SJSA1 (cell line): ENCODE results near the gene DNMT3B. TPM values are rescaled to one million over a fixed set of nuclear protein-coding genes. Genes with fewer than 3 reads are reported as not detected.
A peak's percentile ranks its signal among the peaks of the same experiment; 100 is the strongest.
"Not testable (repeated sequence)": the region's sequence is repeated elsewhere in the genome, so short reads cannot be mapped to it uniquely, and the experiment has no call there.

Source experiments
- DNase-seq, 2 experiments: peaks; one replicate each; pipeline ENCODE4 v3.0.0-alpha.2; 2015 to 2020; ENCODE audit warnings: low spot score in 2 of 2, low read depth in 1 of 2
- H3K27ac ChIP-seq: fragments of 250-450 bp; sonication (Bioruptor Pico); 2 replicates; pipeline ENCODE4 v1.5.1; 2020; ENCODE audit warnings: mild to moderate bottlenecking, moderate library complexity
- H3K27me3 ChIP-seq: fragments of 250-450 bp; sonication (Bioruptor Pico); replicated peaks from 2 replicates; pipeline ENCODE4 v1.5.1; 2020; ENCODE audit warnings: mild to moderate bottlenecking, moderate library complexity
- H3K36me3 ChIP-seq: fragments of 250-450 bp; sonication (Bioruptor Pico); 2 replicates; pipeline ENCODE4 v1.5.1; 2020; ENCODE audit warnings: mild to moderate bottlenecking
- H3K4me1 ChIP-seq: fragments of 250-450 bp; sonication (Bioruptor Pico); replicated peaks from 2 replicates; pipeline ENCODE4 v1.6.1; 2021; ENCODE audit warnings: mild to moderate bottlenecking
- H3K4me3 ChIP-seq: fragments of 250-450 bp; sonication (Bioruptor Pico); 2 replicates; pipeline ENCODE4 v1.5.1; 2020; ENCODE audit warnings: mild to moderate bottlenecking
- H3K9me3 ChIP-seq: fragments of 250-450 bp; sonication (Bioruptor Pico); replicated peaks from 2 replicates; pipeline ENCODE4 v1.5.1; 2020; ENCODE audit warnings: mild to moderate bottlenecking
- total RNA-seq: library from RNA; depleted of rRNA; stranded (reverse); fragments of >200 nt; shearing (Covaris generic); gene quantifications from 2 replicates; pipeline ENCODE4 v1.2.3, GENCODE V29; 2014; rRNA removed

The DNMT3B gene
- total RNA-seq: 2.6 and 5.6 TPM in 2 replicates

- no peaks in the 10 kb centered on the region for H3K27me3 ChIP-seq
- H3K4me3 ChIP-seq: peak within 1 kb of the TSS; percentile 93
- H3K36me3 ChIP-seq: peaks cover 7% of the 10 kb centered on the region
- peak; percentile 61 to 90 for DNase-seq
- peaks cover 32% of the 10 kb centered on the region for H3K4me1 ChIP-seq
- H3K27ac ChIP-seq: peak within 1 kb of the TSS; percentile 48
- H3K9me3 ChIP-seq: 0 out of 2 replicates have a peak, but pooled peaks cover 2% of the 10 kb centered on the region
Measured at GRCh38 chr20:32761831-32762753, at the start of gene DNMT3B. TSS of gene DNMT3B (plus strand) at chr20:32762385. CDS start at chr20:32780324, 17,939 bp downstream.

DNA sequence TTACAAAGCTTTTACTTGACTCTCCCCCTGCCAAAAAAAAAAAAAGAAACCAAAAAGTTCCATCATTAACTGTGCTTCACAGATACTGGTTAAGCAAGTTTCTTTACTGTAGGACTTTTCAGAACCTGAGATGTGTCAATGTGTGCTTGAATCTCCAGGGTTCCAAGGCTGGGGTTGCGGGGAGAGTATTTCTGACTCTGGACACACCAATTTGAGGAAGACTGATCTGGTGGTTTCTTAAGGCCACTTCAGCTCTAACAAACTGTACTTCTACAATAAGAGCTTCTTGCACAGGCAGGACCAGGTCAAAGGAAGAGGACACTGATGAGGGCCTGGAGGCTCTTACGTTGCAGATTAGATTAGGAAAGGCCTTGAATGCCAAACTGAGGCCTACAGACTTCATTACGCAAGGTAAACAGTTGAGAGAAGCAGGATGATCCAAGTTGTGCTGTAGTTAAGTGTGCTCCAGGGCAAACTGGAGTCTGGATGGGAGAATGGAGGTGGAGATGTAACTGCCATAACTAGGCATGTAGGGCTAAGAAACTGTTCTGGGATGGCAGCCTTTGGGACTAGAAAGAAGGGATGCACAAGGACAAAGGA is 43.3 kb upstream of the DNMT3B start:
- H3K27ac ChIP-seq: no peak overlapping the region
- DNase-seq: no peak
- H3K4me1 ChIP-seq: no peaks in the 10 kb centered on the region
- H3K9me3 ChIP-seq: no peaks in the 10 kb centered on the region
- peaks cover 25% of the 10 kb centered on the region for H3K36me3 ChIP-seq
- H3K27me3 ChIP-seq: no peaks in the 10 kb centered on the region
- no peak overlapping the region for H3K4me3 ChIP-seq

DNA sequence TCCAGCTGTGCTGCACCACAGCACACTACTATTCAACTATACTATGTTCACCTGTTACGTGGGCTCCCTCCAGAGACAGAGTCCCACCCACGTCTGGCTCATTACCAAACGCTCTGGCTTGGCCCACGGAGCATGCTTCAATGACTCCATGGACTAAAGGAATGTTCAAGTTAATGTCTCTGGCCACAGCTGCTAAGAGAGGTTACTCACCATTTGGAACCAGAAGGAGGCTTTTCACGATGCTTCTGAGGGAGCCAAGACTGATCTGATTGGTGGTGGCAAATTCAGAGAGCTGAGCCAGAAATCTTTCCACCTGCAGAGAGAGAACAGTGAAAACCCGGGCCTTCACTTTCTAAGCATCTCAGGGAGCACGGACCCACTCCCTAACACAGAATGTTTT is 34.5 kb upstream of the DNMT3B start:
- peaks cover 15% of the 10 kb centered on the region for H3K4me1 ChIP-seq
- no peaks in the 10 kb centered on the region for H3K27me3 ChIP-seq
- no peaks in the 10 kb centered on the region for H3K9me3 ChIP-seq
- no peak overlapping the region for H3K4me3 ChIP-seq
- no peak for DNase-seq
- H3K27ac ChIP-seq: no peak overlapping the region
- peaks cover 10% of the 10 kb centered on the region; the same call in 1 of the 2 replicates for H3K36me3 ChIP-seq

DNA sequence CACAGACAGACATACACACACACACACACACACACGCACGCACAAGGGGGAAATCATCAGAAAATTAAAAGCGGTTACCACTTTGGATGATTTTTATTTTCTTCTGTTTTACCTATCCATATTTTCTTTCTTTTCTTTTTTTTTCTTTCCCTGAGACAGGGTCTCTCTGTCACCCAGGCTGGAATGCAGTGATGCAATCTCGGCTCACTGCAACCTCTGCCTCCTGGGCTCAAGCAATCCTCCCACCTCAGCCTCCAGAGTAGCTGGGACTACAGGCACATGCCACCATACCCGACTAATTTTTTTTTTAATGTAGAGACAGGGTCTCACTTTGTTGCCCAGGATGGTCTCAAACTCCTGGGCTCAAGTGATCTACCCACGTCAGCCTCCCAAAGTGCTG is 33.8 kb upstream of the DNMT3B start:
- H3K4me1 ChIP-seq: peaks cover 15% of the 10 kb centered on the region
- not testable (repeated sequence) for H3K27ac ChIP-seq, H3K4me3 ChIP-seq, H3K9me3 ChIP-seq, H3K27me3 ChIP-seq, DNase-seq
- H3K36me3 ChIP-seq: peaks cover 10% of the 10 kb centered on the region; the same call in 1 of the 2 replicates

GRCh38 chr20:32729334-32729733 is 32.9 kb upstream of the DNMT3B start:
- H3K27me3 ChIP-seq, H3K4me3 ChIP-seq, H3K27ac ChIP-seq, H3K9me3 ChIP-seq, DNase-seq: not testable (repeated sequence)
- H3K36me3 ChIP-seq: peaks cover 10% of the 10 kb centered on the region; the same call in 1 of the 2 replicates
- peaks cover 15% of the 10 kb centered on the region for H3K4me1 ChIP-seq

GRCh38 chr20:32731882-32732266 is 30.3 kb upstream of the DNMT3B start:
- Histone ChIP-seq H3K27me3 (no peaks in the 10 kb centered on the region), H3K4me3 (no peak overlapping the region), H3K27ac (no peak overlapping the region), H3K4me1 (peaks cover 15% of the 10 kb centered on the region), H3K36me3 (peaks cover 7% of the 10 kb centered on the region), H3K9me3 (no peaks in the 10 kb centered on the region)
- DNase-seq: no peak

GRCh38 chr20:32737371-32738223 is 24.6 kb upstream of the DNMT3B start:
- no peaks in the 10 kb centered on the region for H3K27me3 ChIP-seq
- H3K9me3 ChIP-seq: no peaks in the 10 kb centered on the region
- H3K27ac ChIP-seq: peak overlapping the region; percentile 44
- peaks cover 16% of the 10 kb centered on the region for H3K4me1 ChIP-seq
- DNase-seq: peak in 1 of 2 experiments; percentile 45
- H3K36me3 ChIP-seq: peaks cover 12% of the 10 kb centered on the region
- no peak overlapping the region for H3K4me3 ChIP-seq

GRCh38 chr20:32741151-32741550 is 21.0 kb upstream of the DNMT3B start:
- H3K27me3 ChIP-seq: no peaks in the 10 kb centered on the region
- no peak for DNase-seq

DNA sequence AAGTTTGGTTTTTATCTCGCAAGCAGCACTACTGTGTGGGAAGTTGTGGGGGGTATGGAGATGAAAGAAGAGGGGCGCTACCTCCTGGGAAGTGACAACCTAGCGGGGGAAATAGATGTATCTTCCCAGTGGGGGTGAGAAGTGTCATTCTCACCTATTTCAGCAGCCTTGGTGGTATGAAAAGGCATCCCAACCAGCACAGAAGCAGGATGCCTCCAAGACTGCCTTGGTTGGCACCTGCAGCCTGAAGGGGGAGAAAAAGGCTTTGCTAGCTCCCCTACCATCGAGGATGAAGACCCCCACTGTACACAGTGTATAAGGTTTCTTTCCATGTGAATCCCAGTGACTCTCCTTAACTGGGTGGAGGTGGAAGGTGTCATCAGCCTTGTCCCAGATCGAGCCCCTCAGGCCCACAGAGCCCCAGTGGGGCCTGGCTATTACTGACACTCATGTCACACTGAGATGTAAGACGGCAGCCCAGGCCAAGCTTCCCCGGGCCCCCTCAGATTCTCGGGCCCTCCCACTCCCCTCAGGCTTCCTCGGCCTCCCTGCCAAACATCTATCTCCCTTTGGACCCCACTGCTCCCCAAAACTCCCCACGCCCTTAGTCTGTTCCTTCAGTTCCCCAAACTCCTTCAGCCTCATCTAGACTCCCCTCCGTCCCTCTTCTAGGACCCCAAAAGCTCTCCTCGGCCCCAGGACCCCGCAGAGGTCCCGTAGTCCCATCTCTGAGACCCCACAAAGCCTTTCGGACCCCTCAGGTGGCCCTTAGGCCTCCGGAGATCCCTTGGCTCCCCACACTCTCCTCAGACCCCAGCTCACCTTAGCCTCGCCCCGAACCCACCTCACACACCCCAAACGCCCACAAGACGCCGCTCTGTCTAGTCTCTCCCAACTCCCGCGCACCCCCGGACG is 19.6 kb upstream of the DNMT3B start:
- Histone ChIP-seq H3K27me3 (no peaks in the 10 kb centered on the region), H3K27ac (peak overlapping the region; percentile 51), H3K9me3 (no peaks in the 10 kb centered on the region), H3K4me3 (peak overlapping the region; percentile 85), H3K4me1 (peaks cover 47% of the 10 kb centered on the region), H3K36me3 (peaks cover 11% of the 10 kb centered on the region)
- no peak for DNase-seq

More at GRCh38 chr20:32741151-32741550, 21.0 kb upstream of the DNMT3B start:
- no peaks in the 10 kb centered on the region for H3K9me3 ChIP-seq
- no peak overlapping the region for H3K27ac ChIP-seq
- peaks cover 43% of the 10 kb centered on the region for H3K4me1 ChIP-seq
- H3K36me3 ChIP-seq: peaks cover 16% of the 10 kb centered on the region
- H3K4me3 ChIP-seq: no peak overlapping the region

DNA sequence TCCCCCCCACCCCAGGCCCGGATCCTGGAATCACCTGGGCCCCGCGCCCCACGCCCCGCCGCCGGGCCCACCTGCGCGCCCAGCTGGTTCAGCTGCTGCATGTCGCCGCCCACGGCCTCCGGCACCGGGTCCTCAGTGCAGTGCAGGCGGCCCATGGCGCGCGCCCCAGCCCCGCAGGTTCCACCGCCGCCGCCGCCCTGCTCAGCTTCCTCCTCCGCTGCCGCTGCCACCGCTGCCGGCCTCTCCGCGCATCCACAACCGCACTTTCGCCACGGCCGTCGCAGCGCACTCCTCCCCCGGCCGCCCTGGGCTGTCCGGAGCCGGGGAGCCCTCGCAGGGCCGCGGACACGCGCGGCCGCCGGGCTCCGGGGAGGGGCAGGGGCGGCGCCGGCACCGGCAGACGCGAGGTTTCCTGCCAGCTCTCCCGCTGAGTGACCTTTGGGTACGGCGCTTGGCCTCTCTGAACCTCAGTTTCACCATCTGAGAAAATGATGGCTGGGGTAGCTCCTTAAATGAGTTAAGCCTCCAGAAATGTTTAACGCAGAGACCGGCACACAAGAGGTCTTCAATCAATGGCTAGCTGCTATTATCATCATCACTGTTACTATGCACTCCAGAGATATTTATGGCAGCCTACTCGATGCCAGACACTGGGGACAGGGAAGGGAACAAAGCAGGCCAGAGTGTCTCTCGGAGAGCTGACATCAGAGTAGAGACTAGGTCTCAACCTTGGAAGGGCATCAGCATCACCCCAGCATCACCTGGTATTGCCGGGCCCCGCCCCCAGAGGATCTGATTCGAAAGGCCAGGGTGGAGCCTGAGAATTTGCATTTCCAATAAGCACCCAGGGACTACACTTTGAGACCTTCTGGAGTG is 18.7 kb upstream of the DNMT3B start, which contains the start of gene COMMD7:
Gene COMMD7, minus strand, starts transcription at position 231 of the 876 bp plus-strand sequence. Its CDS starts 76 bp downstream, at position 155.
- H3K4me3 ChIP-seq: peak within 1 kb of the TSS; percentile 85
- H3K9me3 ChIP-seq: no peaks in the 10 kb centered on the region
- peak within 1 kb of the TSS; percentile 51 for H3K27ac ChIP-seq
- H3K36me3 ChIP-seq: peaks cover 7% of the 10 kb centered on the region
- H3K4me1 ChIP-seq: peaks cover 38% of the 10 kb centered on the region
- peak in 1 of 2 experiments; percentile 30 for DNase-seq
- H3K27me3 ChIP-seq: no peaks in the 10 kb centered on the region

GRCh38 chr20:32749914-32750637 is 12.1 kb upstream of the DNMT3B start:
- Histone ChIP-seq H3K36me3 (no peaks in the 10 kb centered on the region), H3K4me1 (peaks cover 37% of the 10 kb centered on the region), H3K27ac (no peak overlapping the region), H3K27me3 (no peaks in the 10 kb centered on the region), H3K4me3 (no peak overlapping the region), H3K9me3 (no peaks in the 10 kb centered on the region)
- DNase-seq: no peak
